A549 (cell line): ENCODE measurements around the gene PCDHA7. TPM values are rescaled to one million over a fixed set of nuclear protein-coding genes. Genes with fewer than 3 reads are reported as not detected.
"Not testable (repeated sequence)": the region's sequence is repeated elsewhere in the genome, so short reads cannot be mapped to it uniquely, and the experiment has no call there.

Experiments
- ATAC-seq, 2 experiments: fragments of 200-7000 bp in 1 of 2; fragments of >200 bp in 1 of 2; cut with Nextera tagmentation in 1 of 2; cut with Tn5 transposase in 1 of 2; 3 replicates each; pipeline versions ENCODE4 v1.8.0 to v1.9.1; 2018 to 2020; ENCODE audit warnings: mild to moderate bottlenecking in 1 of 2, moderate library complexity in 1 of 2
- CTCF ChIA-PET: fragments of 300-600 bp; sonication (Branson Sonifier 250); formaldehyde crosslinking; extraction: SDS; loops from one replicate; lab custom pipeline; 2021; ENCODE audit warnings: antibody characterized with exemption, inconsistent platforms; lab: Yijun Ruan, JAX
- POLR2A ChIA-PET: fragments of 350-600 bp; formaldehyde crosslinking; extraction: SDS; loops from one replicate; lab custom pipeline; 2021; ENCODE audit warnings: antibody characterized with exemption, inconsistent platforms; lab: Yijun Ruan, JAX
- DNase-seq, 2 experiments: peaks; one replicate each; pipeline versions ENCODE4 v3.0.0 to v3.0.0-alpha.2; 2011 to 2016; ENCODE audit warnings: low read depth in 1 of 2, low spot score in 1 of 2
- FAIRE-seq: peaks from 2 replicates; lab custom pipeline; 2011; peaks lifted over from hg19 to GRCh38; lab: Jason Lieb, UNC
- H3K27ac ChIP-seq, 2 experiments: fragments of >200 bp; sonication (Bioruptor Twin); formaldehyde crosslinking; 3 replicates each; pipeline ENCODE4 v1.5.1; 2016 to 2017
- H3K4me1 ChIP-seq: fragments of >200 bp; sonication (Bioruptor Twin); formaldehyde crosslinking; 3 replicates; pipeline ENCODE4 v1.6.1; 2016
- H3K4me2 ChIP-seq: fragments of >200 bp; sonication (Bioruptor Twin); formaldehyde crosslinking; 3 replicates; pipeline ENCODE4 v1.6.1; 2016
- H3K4me3 ChIP-seq: fragments of >200 bp; sonication (Bioruptor Twin); formaldehyde crosslinking; 3 replicates; pipeline ENCODE4 v1.5.1; 2016
- H3K9me3 ChIP-seq: fragments of >200 bp; sonication (Bioruptor Twin); formaldehyde crosslinking; 3 replicates; pipeline ENCODE4 v1.6.1; 2016
- BHLHE40 ChIP-seq: IDR thresholded peaks from 2 replicates; pipeline ENCODE4 v1.6.1; 2012; ENCODE audit warnings: low read depth, low read length, inconsistent platforms
- CBX8 ChIP-seq: fragments of 200-600 bp; sonication (generic); IDR thresholded peaks from 2 replicates; pipeline ENCODE4 v1.6.1; 2016
- CHD2 ChIP-seq: fragments of 150-350 bp; IDR thresholded peaks from 2 replicates; pipeline ENCODE4 v1.6.1; 2014; ENCODE audit warnings: low read length; ENCODE audit not compliant: partially characterized antibody
- EP300 ChIP-seq, 2 experiments: fragments of >200 bp; sonication (Bioruptor Twin); formaldehyde crosslinking; IDR thresholded peaks; 2 replicates in 1 of 2; 3 replicates in 1 of 2; pipeline ENCODE4 v1.6.1; 2016 to 2017
- ESRRA ChIP-seq: fragments of 150-350 bp; IDR thresholded peaks from 2 replicates; pipeline ENCODE4 v1.6.1; 2014; ENCODE audit warnings: mild to moderate bottlenecking, low read length, borderline replicate concordance
- FOSB ChIP-seq: fragments of 250-450 bp; sonication (Bioruptor Pico); IDR thresholded peaks from 2 replicates; pipeline ENCODE4 v1.5.0; 2020; ENCODE audit warnings: mild to moderate bottlenecking, moderate library complexity
- HOXB5 ChIP-seq: fragments of 250-450 bp; sonication (Bioruptor Pico); IDR thresholded peaks from 2 replicates; pipeline ENCODE4 v1.5.0; 2020; ENCODE audit warnings: mild to moderate bottlenecking, moderate library complexity
- JUN ChIP-seq, 2 experiments: fragments of >200 bp; sonication (Bioruptor Twin); formaldehyde crosslinking; IDR thresholded peaks; 2 replicates in 1 of 2; 3 replicates in 1 of 2; pipeline ENCODE4 v1.6.1; 2016 to 2017
- JUNB ChIP-seq: fragments of >200 bp; sonication (Bioruptor Twin); formaldehyde crosslinking; IDR thresholded peaks from 2 replicates; pipeline ENCODE4 v1.6.1; 2016
- KDM1A ChIP-seq: fragments of 200-600 bp; sonication (generic); IDR thresholded peaks from 2 replicates; pipeline ENCODE4 v1.6.1; 2016; ENCODE audit warnings: low read depth, mild to moderate bottlenecking
- MAZ ChIP-seq: fragments of 150-350 bp; IDR thresholded peaks from 2 replicates; pipeline ENCODE4 v1.6.1; 2014; ENCODE audit warnings: antibody characterized with exemption, low read depth, low read length, borderline replicate concordance
- MYC ChIP-seq: IDR thresholded peaks from 2 replicates; pipeline ENCODE4 v1.6.1; 2012; ENCODE audit warnings: mild to moderate bottlenecking, inconsistent platforms, low read length, improper control_type of control experiment, borderline replicate concordance
- NFE2L2 ChIP-seq: fragments of 150-350 bp; conservative IDR thresholded peaks from 2 replicates; pipeline ENCODE4 v1.6.1; 2014; ENCODE audit warnings: low read length
- RFX5 ChIP-seq: fragments of 450-650 bp; IDR thresholded peaks from 2 replicates; pipeline ENCODE4 v1.7.1; 2014; ENCODE audit warnings: antibody characterized with exemption, mild to moderate bottlenecking, moderate library complexity
- RNF2 ChIP-seq: fragments of 200-600 bp; sonication (generic); IDR thresholded peaks from 2 replicates; pipeline ENCODE4 v1.6.1; 2016; ENCODE audit warnings: low read depth, mild to moderate bottlenecking, antibody characterized with exemption, moderate library complexity, borderline replicate concordance
- TP53 ChIP-seq: fragments of 250-450 bp; sonication (Bioruptor Pico); IDR thresholded peaks from 2 replicates; pipeline ENCODE4 v1.5.0; 2021; ENCODE audit warnings: mild to moderate bottlenecking, moderate library complexity
- ZC3H11A ChIP-seq: fragments of 450-650 bp; IDR thresholded peaks from 2 replicates; pipeline ENCODE4 v1.6.1; 2014; ENCODE audit warnings: antibody characterized with exemption, mild to moderate bottlenecking
- ZFP36 ChIP-seq: fragments of 450-650 bp; IDR thresholded peaks from 2 replicates; pipeline ENCODE4 v1.6.1; 2014; ENCODE audit warnings: borderline replicate concordance; ENCODE audit not compliant: partially characterized antibody
- ZSCAN20 ChIP-seq: fragments of 250-450 bp; sonication (Bioruptor Pico); IDR thresholded peaks from 2 replicates; pipeline ENCODE4 v1.8.0; 2022; ENCODE audit warnings: mild to moderate bottlenecking, moderate library complexity
- WGBS: methylation state at CpG from one replicate; pipeline ENCODE4 v1.1.6; 2017; ENCODE audit errors: missing lambda C conversion rate; 5-methylcytosine and 5-hydroxymethylcytosine counted together
- polyA plus RNA-seq, 4 experiments: library from polyadenylated mRNA; depleted of rRNA in 3 of 4; stranded (reverse); fragments of >200 nt; fragmentation: RNase III in 1 of 4; extraction: RNeasy Plus Mini Kit Qiagen cat#74134 plus additional on column Dnase treatment in 1 of 4; gene quantifications; 2 replicates in 3 of 4; 3 replicates in 1 of 4; pipeline ENCODE4 v1.2.3, GENCODE V29; 2011 to 2017
- TF ChIP-seq, protein P1 (sequence below): fragments of 200-600 bp; sonication (generic); IDR thresholded peaks from 2 replicates; pipeline ENCODE4 v1.6.1; 2016; ENCODE audit warnings: antibody characterized with exemption, mild to moderate bottlenecking, moderate library complexity
- TF ChIP-seq, protein P2 (sequence below): IDR thresholded peaks from 2 replicates; pipeline ENCODE4 v1.6.1; 2012
- TF ChIP-seq, protein P3 (sequence below): IDR thresholded peaks from 2 replicates; pipeline ENCODE4 v1.6.1; 2012; ENCODE audit warnings: low read depth, borderline replicate concordance
- TF ChIP-seq, protein P4 (sequence below): IDR thresholded peaks from 2 replicates; pipeline ENCODE4 v1.6.1; 2012

The PCDHA7 gene
- polyA plus RNA-seq, 2 of the 4 experiments (the other 2 are of a cell fraction): 0.14 to 0.23 TPM

- TF ChIP-seq ZC3H11A (no peak), RFX5 (no peak), RNF2 (no peak), TP53 (CRISPR knock-in tag) (no peak), JUNB (no peak)
- TF ChIP-seq, protein P1, sequence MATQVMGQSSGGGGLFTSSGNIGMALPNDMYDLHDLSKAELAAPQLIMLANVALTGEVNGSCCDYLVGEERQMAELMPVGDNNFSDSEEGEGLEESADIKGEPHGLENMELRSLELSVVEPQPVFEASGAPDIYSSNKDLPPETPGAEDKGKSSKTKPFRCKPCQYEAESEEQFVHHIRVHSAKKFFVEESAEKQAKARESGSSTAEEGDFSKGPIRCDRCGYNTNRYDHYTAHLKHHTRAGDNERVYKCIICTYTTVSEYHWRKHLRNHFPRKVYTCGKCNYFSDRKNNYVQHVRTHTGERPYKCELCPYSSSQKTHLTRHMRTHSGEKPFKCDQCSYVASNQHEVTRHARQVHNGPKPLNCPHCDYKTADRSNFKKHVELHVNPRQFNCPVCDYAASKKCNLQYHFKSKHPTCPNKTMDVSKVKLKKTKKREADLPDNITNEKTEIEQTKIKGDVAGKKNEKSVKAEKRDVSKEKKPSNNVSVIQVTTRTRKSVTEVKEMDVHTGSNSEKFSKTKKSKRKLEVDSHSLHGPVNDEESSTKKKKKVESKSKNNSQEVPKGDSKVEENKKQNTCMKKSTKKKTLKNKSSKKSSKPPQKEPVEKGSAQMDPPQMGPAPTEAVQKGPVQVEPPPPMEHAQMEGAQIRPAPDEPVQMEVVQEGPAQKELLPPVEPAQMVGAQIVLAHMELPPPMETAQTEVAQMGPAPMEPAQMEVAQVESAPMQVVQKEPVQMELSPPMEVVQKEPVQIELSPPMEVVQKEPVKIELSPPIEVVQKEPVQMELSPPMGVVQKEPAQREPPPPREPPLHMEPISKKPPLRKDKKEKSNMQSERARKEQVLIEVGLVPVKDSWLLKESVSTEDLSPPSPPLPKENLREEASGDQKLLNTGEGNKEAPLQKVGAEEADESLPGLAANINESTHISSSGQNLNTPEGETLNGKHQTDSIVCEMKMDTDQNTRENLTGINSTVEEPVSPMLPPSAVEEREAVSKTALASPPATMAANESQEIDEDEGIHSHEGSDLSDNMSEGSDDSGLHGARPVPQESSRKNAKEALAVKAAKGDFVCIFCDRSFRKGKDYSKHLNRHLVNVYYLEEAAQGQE: no peak
Observed at GRCh38 chr5:140806834-140807775, 27.0 kb upstream of the PCDHA7 start, which contains the start of gene PCDHA4 (continued).

DNA sequence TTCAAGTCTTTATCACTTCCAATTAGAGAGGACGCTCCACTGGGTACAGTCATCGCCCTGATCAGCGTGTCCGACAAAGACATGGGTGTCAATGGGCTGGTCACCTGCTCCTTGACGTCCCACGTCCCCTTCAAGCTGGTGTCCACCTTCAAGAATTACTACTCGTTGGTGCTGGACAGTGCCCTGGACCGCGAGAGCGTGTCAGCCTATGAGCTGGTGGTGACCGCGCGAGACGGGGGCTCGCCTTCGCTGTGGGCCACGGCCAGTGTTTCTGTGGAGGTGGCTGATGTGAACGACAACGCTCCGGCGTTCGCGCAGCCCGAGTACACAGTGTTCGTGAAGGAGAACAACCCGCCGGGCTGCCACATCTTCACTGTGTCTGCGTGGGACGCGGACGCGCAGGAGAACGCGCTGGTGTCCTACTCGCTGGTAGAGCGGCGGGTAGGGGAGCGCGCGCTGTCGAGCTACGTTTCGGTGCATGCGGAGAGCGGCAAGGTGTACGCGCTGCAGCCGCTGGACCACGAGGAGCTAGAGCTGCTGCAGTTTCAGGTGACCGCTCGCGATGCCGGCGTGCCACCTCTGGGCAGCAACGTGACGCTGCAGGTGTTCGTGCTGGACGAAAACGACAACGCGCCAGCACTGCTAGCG, 25.7 kb upstream of the PCDHA7 start:
- CTCF ChIA-PET: interaction anchor here (0.7 to 6.5 kb wide), 20 partner anchors 8 to 357 kb away, joined by 3 to 74 read pairs (median 6); partner anchors contain the start of genes PCDHA1, PCDHA12, PCDHA5 and PCDHAC1
- H3K4me3 ChIP-seq, POLR2A ChIA-PET, ATAC-seq, DNase-seq, H3K4me2 ChIP-seq, H3K9me3 ChIP-seq, H3K27ac ChIP-seq, H3K4me1 ChIP-seq, FAIRE-seq: not testable (repeated sequence)
- WGBS: 86% methylated on average over 51 of the region's 62 CpGs

DNA sequence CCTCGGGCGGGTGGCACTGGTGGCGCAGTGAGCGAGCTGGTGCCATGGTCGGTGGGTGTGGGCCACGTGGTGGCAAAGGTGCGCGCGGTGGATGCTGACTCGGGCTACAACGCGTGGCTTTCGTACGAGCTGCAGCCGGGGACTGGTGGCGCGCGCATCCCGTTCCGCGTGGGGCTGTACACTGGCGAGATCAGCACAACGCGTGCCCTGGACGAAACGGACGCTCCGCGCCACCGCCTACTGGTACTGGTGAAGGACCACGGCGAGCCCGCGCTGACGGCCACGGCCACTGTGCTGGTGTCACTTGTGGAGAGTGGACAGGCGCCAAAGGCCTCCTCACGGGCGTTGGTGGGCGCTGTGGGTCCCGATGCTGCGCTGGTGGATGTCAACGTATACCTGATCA, 25.2 kb upstream of the PCDHA7 start:
- WGBS: 91% methylated on average over 32 of the region's 43 CpGs
- Histone ChIP-seq H3K4me1 (no peaks in the 10 kb centered on the region), H3K27ac (no peak overlapping the region), H3K4me3 (no peak overlapping the region), H3K9me3 (no peaks in the 10 kb centered on the region), H3K4me2 (no peak overlapping the region)
- no peak for ATAC-seq
- no peak for FAIRE-seq
- TF ChIP-seq FOSB (CRISPR knock-in tag) (no peak), ESRRA (no peak), CBX8 (no peak), BHLHE40 (no peak), NFE2L2 (no peak), HOXB5 (CRISPR knock-in tag) (no peak), CHD2 (no peak), MAZ (no peak), ZSCAN20 (CRISPR knock-in tag) (no peak), MYC (no peak), RNF2 (no peak), JUN (IDR thresholded peaks at IDR 0.05) (no peak), EP300 (IDR thresholded peaks at IDR 0.05) (no peak), KDM1A (no peak), ZFP36 (no peak)
- TF ChIP-seq, protein P2, sequence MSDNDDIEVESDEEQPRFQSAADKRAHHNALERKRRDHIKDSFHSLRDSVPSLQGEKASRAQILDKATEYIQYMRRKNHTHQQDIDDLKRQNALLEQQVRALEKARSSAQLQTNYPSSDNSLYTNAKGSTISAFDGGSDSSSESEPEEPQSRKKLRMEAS: no peak
- TF ChIP-seq, protein P3, sequence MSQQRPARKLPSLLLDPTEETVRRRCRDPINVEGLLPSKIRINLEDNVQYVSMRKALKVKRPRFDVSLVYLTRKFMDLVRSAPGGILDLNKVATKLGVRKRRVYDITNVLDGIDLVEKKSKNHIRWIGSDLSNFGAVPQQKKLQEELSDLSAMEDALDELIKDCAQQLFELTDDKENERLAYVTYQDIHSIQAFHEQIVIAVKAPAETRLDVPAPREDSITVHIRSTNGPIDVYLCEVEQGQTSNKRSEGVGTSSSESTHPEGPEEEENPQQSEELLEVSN: no peak
- TF ChIP-seq, protein P4, sequence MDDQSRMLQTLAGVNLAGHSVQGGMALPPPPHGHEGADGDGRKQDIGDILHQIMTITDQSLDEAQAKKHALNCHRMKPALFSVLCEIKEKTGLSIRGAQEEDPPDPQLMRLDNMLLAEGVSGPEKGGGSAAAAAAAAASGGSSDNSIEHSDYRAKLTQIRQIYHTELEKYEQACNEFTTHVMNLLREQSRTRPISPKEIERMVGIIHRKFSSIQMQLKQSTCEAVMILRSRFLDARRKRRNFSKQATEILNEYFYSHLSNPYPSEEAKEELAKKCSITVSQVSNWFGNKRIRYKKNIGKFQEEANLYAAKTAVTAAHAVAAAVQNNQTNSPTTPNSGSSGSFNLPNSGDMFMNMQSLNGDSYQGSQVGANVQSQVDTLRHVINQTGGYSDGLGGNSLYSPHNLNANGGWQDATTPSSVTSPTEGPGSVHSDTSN: no peak
- TF ChIP-seq, all 56 proteins: peak for 0
- POLR2A ChIA-PET: no interaction called here
- no peak for DNase-seq
- CTCF ChIA-PET: interaction anchor here (1.2 to 6.5 kb wide), 7 partner anchors 8 to 232 kb away, joined by 3 to 74 read pairs (median 14); partner anchors contain the start of genes PCDHA5 and PCDHAC1
